Trophoblast cell (in vitro differentiated cells and primary cell): ENCODE data around the gene TTC28.

Experiments used
- DNase-seq, 2 donors: peaks; one replicate each; pipeline ENCODE4 v3.0.0-alpha.2; 2016
- H2AFZ ChIP-seq: 2 replicates; pipeline ENCODE4 v1.6.1; 2013; ENCODE audit warnings: low read length, moderate library complexity, mild to moderate bottlenecking; ENCODE audit not compliant: insufficient read depth, poor library complexity
- H2AK5ac ChIP-seq: 2 replicates; pipeline ENCODE4 v1.6.1; 2013; ENCODE audit warnings: mild to moderate bottlenecking, low read length
- H2BK120ac ChIP-seq: 2 replicates; pipeline ENCODE4 v1.6.1; 2013; ENCODE audit warnings: low read length, mild to moderate bottlenecking, moderate library complexity; ENCODE audit not compliant: insufficient read depth, poor library complexity
- H2BK12ac ChIP-seq: 2 replicates; pipeline ENCODE4 v1.6.1; 2013; ENCODE audit warnings: mild to moderate bottlenecking, low read length, moderate library complexity
- H2BK5ac ChIP-seq: 2 replicates; pipeline ENCODE4 v1.6.1; 2013; ENCODE audit warnings: low read length, low read depth, moderate library complexity, mild to moderate bottlenecking; ENCODE audit not compliant: poor library complexity
- H3K14ac ChIP-seq: 2 replicates; pipeline ENCODE4 v1.6.1; 2013; ENCODE audit warnings: mild to moderate bottlenecking, low read length
- H3K18ac ChIP-seq: 2 replicates; pipeline ENCODE4 v1.6.1; 2013; ENCODE audit warnings: mild to moderate bottlenecking, low read length
- H3K23ac ChIP-seq: 2 replicates; pipeline ENCODE4 v1.6.1; 2013; ENCODE audit warnings: low read length
- H3K27ac ChIP-seq: 2 replicates; pipeline ENCODE4 v1.5.1; 2013; ENCODE audit warnings: low read depth, mild to moderate bottlenecking, inconsistent platforms, low read length, moderate library complexity
- H3K27me3 ChIP-seq: 2 replicates; pipeline ENCODE4 v1.6.1; 2013; ENCODE audit warnings: inconsistent platforms, mild to moderate bottlenecking, low read length, moderate library complexity; ENCODE audit not compliant: insufficient read depth
- H3K36me3 ChIP-seq, 2 experiments: 1 replicate in 1 of 2; 2 replicates in 1 of 2; pipeline ENCODE4 v1.6.1; 2013; ENCODE audit warnings: low read length in 2 of 2, mild to moderate bottlenecking in 2 of 2, moderate library complexity in 1 of 2; ENCODE audit not compliant: insufficient read depth in 2 of 2, control insufficient read depth in 1 of 2
- H3K4ac ChIP-seq: 2 replicates; pipeline ENCODE4 v1.6.1; 2013; ENCODE audit warnings: low read depth, mild to moderate bottlenecking, low read length, moderate library complexity
- H3K4me1 ChIP-seq, 2 experiments: 1 replicate in 1 of 2; 2 replicates in 1 of 2; pipeline ENCODE4 v1.6.1; 2013; ENCODE audit warnings: low read length in 2 of 2, mild to moderate bottlenecking in 2 of 2, moderate library complexity in 1 of 2; ENCODE audit not compliant: insufficient read depth in 2 of 2, control insufficient read depth in 1 of 2
- H3K4me2 ChIP-seq: 2 replicates; pipeline ENCODE4 v1.6.1; 2013; ENCODE audit warnings: inconsistent platforms, mild to moderate bottlenecking, low read length, moderate library complexity
- H3K4me3 ChIP-seq: 2 replicates; pipeline ENCODE4 v1.5.1; 2013; ENCODE audit warnings: mild to moderate bottlenecking, low read depth, low read length, inconsistent platforms
- H3K79me1 ChIP-seq: one replicate; pipeline ENCODE4 v1.6.1; 2013; ENCODE audit warnings: low read length
- H3K79me2 ChIP-seq: 2 replicates; pipeline ENCODE4 v1.6.1; 2013; ENCODE audit warnings: low read length, mild to moderate bottlenecking; ENCODE audit not compliant: control insufficient read depth, insufficient read depth, poor library complexity
- H3K9ac ChIP-seq: 2 replicates; pipeline ENCODE4 v1.6.1; 2013; ENCODE audit warnings: mild to moderate bottlenecking, low read length
- H3K9me3 ChIP-seq: 2 replicates; pipeline ENCODE4 v1.6.1; 2013; ENCODE audit warnings: low read depth, mild to moderate bottlenecking, control low read depth, inconsistent platforms, low read length; ENCODE audit not compliant: insufficient read depth
- H4K12ac ChIP-seq: 2 replicates; pipeline ENCODE4 v1.6.1; 2013; ENCODE audit warnings: low read depth, mild to moderate bottlenecking, low read length, moderate library complexity
- H4K8ac ChIP-seq: 2 replicates; pipeline ENCODE4 v1.6.1; 2013; ENCODE audit warnings: low read depth, mild to moderate bottlenecking, low read length, moderate library complexity
- H4K91ac ChIP-seq: one replicate; pipeline ENCODE4 v1.6.1; 2013; ENCODE audit warnings: low read depth, mild to moderate bottlenecking, low read length, moderate library complexity
- WGBS: extraction: QIAGEN DNeasy Blood & Tissue Kit; methylation state at CpG from one replicate; pipeline ENCODE4 v1.1.7; 2013; ENCODE audit warnings: missing lambda C conversion rate; ENCODE audit not compliant: insufficient read length, insufficient coverage; ENCODE audit errors: extremely low coverage; 5-methylcytosine and 5-hydroxymethylcytosine counted together

Gene TTC28

GRCh38 chr22:28674121-28674563, 5.5 kb downstream of the TTC28 start:
- no peak overlapping the region for H4K8ac ChIP-seq
- WGBS: no CpG with 5 or more reads among the region's 3 CpGs
- no peak overlapping the region for H2BK120ac ChIP-seq
- no peak overlapping the region for H2BK12ac ChIP-seq
- H3K79me1 ChIP-seq: peaks cover under 1% of the 10 kb centered on the region
- H4K12ac ChIP-seq: no peak overlapping the region
- H3K27me3 ChIP-seq: no peaks in the 10 kb centered on the region
- H3K9ac ChIP-seq: no peak overlapping the region
- no peak overlapping the region for H3K18ac ChIP-seq
- H3K4me2 ChIP-seq: no peak overlapping the region
- no peak overlapping the region for H4K91ac ChIP-seq
- peaks cover 0 to 2% of the 10 kb centered on the region in 2 experiments for H3K4me1 ChIP-seq
- DNase-seq: no peak
- no peak overlapping the region for H3K23ac ChIP-seq
- no peaks in the 10 kb centered on the region for H3K9me3 ChIP-seq
- H3K4ac ChIP-seq: no peak overlapping the region
- no peak overlapping the region for H3K4me3 ChIP-seq
- H3K14ac ChIP-seq: no peak overlapping the region
- no peak overlapping the region for H2BK5ac ChIP-seq
- H3K36me3 ChIP-seq: no peaks in the 10 kb centered on the region
- H3K27ac ChIP-seq: no peak overlapping the region
- no peak overlapping the region for H2AK5ac ChIP-seq
- no peak overlapping the region for H2AFZ ChIP-seq
- no peaks in the 10 kb centered on the region for H3K79me2 ChIP-seq

DNA sequence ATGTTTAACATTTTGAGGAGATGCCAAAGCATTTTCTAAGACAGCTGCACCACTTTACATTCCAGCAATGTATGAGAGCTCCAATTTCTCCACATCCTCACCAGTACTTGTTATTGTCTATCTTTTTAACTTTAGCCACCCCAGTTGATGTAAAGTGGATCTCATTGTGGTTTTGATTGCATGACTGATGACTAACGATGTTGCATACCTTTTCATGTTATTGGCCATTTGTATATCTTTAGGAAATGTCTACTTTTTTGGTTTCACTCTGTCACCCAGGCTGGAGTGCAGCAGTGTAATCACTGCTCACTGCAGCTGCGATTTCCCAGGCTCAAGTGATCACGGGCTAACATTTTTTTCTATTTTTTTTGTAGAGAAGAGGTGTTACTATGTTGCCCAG, 8.9 kb downstream of the TTC28 start:
- no peak overlapping the region for H2AFZ ChIP-seq
- no peak overlapping the region for H3K23ac ChIP-seq
- DNase-seq: no peak
- H3K9me3 ChIP-seq: no peaks in the 10 kb centered on the region
- no peaks in the 10 kb centered on the region for H3K4me1 ChIP-seq
- H3K79me2 ChIP-seq: no peaks in the 10 kb centered on the region
- H2AK5ac ChIP-seq: no peak overlapping the region
- no peak overlapping the region for H4K12ac ChIP-seq
- H3K27ac ChIP-seq: no peak overlapping the region
- H3K4ac ChIP-seq: no peak overlapping the region
- no peak overlapping the region for H2BK5ac ChIP-seq
- no peak overlapping the region for H4K8ac ChIP-seq
- H3K9ac ChIP-seq: no peak overlapping the region
- H3K79me1 ChIP-seq: no peaks in the 10 kb centered on the region
- no peak overlapping the region for H2BK120ac ChIP-seq
- no CpG with 5 or more reads among the region's 3 CpGs for WGBS
- H3K18ac ChIP-seq: no peak overlapping the region
- H4K91ac ChIP-seq: no peak overlapping the region
- H3K4me2 ChIP-seq: no peak overlapping the region
- no peak overlapping the region for H2BK12ac ChIP-seq
- H3K36me3 ChIP-seq: no peaks in the 10 kb centered on the region
- no peaks in the 10 kb centered on the region for H3K27me3 ChIP-seq
- no peak overlapping the region for H3K4me3 ChIP-seq
- no peak overlapping the region for H3K14ac ChIP-seq

GRCh38 chr22:28670161-28670560, 9.5 kb downstream of the TTC28 start:
- Histone ChIP-seq H2AK5ac (no peak overlapping the region), H3K4me3 (no peak overlapping the region), H2AFZ (no peak overlapping the region), H3K27me3 (no peaks in the 10 kb centered on the region), H4K12ac (no peak overlapping the region), H3K23ac (no peak overlapping the region), H4K91ac (no peak overlapping the region), H3K36me3 (no peaks in the 10 kb centered on the region), H3K4ac (no peak overlapping the region), H3K14ac (no peak overlapping the region), H3K18ac (no peak overlapping the region), H3K9me3 (no peaks in the 10 kb centered on the region), H3K4me2 (no peak overlapping the region), H3K9ac (no peak overlapping the region), H2BK120ac (no peak overlapping the region), H3K4me1 (no peaks in the 10 kb centered on the region), H2BK12ac (no peak overlapping the region), H3K27ac (no peak overlapping the region), H2BK5ac (no peak overlapping the region), H3K79me1 (no peaks in the 10 kb centered on the region), H4K8ac (no peak overlapping the region), H3K79me2 (no peaks in the 10 kb centered on the region)
- 100% methylated on average over 2 of the region's 4 CpGs for WGBS
- DNase-seq: no peak

- Histone ChIP-seq H3K14ac (no peak overlapping the region), H2BK12ac (no peak overlapping the region), H3K79me1 (no peaks in the 10 kb centered on the region), H3K9me3 (no peaks in the 10 kb centered on the region), H3K9ac (no peak overlapping the region), H4K12ac (no peak overlapping the region), H2AFZ (no peak overlapping the region), H2BK5ac (no peak overlapping the region), H3K4me3 (no peak overlapping the region), H3K4me2 (no peak overlapping the region), H3K79me2 (no peaks in the 10 kb centered on the region), H3K27me3 (no peaks in the 10 kb centered on the region), H4K8ac (no peak overlapping the region), H3K4me1 (no peaks in the 10 kb centered on the region), H3K36me3 (no peaks in the 10 kb centered on the region), H3K27ac (no peak overlapping the region), H2AK5ac (no peak overlapping the region), H3K23ac (no peak overlapping the region), H2BK120ac (no peak overlapping the region), H3K4ac (no peak overlapping the region), H3K18ac (no peak overlapping the region), H4K91ac (no peak overlapping the region)
- DNase-seq: no peak
- no CpG with 5 or more reads among the region's 2 CpGs for WGBS
Observed at GRCh38 chr22:28669387-28669786, 10.3 kb downstream of the TTC28 start.
